ENCODE data around the gene SLC12A5.

DNA sequence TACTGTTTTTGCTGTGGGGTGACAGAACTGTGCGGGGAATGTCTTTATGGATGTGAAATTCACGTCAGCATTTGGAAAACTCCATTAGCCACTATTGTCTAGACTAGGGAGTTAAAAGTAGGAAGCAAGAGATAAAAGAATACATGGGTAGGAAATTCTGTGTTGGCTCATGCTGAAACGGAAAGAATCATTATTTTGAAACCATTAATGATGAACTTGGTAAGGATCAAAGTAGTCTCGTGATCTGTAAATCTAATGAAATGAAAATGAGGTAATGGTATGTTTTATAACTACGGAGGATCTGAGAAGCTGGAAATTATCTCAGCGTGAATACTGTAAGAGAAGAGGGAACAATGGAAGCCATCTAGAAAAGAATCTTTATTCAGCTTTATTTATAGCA, 78.0 kb downstream of the SLC12A5 start:
- TF ChIP-seq, protein P1, sequence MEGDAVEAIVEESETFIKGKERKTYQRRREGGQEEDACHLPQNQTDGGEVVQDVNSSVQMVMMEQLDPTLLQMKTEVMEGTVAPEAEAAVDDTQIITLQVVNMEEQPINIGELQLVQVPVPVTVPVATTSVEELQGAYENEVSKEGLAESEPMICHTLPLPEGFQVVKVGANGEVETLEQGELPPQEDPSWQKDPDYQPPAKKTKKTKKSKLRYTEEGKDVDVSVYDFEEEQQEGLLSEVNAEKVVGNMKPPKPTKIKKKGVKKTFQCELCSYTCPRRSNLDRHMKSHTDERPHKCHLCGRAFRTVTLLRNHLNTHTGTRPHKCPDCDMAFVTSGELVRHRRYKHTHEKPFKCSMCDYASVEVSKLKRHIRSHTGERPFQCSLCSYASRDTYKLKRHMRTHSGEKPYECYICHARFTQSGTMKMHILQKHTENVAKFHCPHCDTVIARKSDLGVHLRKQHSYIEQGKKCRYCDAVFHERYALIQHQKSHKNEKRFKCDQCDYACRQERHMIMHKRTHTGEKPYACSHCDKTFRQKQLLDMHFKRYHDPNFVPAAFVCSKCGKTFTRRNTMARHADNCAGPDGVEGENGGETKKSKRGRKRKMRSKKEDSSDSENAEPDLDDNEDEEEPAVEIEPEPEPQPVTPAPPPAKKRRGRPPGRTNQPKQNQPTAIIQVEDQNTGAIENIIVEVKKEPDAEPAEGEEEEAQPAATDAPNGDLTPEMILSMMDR (conservative IDR thresholded peaks at IDR 0.05; ENCODE audit: low read length): no peak
- TF ChIP-seq EZH2phosphoT487 (IDR thresholded peaks at IDR 0.05; ENCODE audit: borderline replicate concordance, low read depth, low read length): no peak
